Measurements from ENCODE around the gene LZTS3. TPM values are rescaled to one million over a fixed set of nuclear protein-coding genes. Genes with fewer than 3 reads are reported as not detected.

The LZTS3 gene
- polyA plus RNA-seq, 1 of the 3 experiments (the other 2 are of a cell fraction) = 11.9 TPM

GRCh38 chr20:3209946-3210317 lies 36.6 kb upstream of the LZTS3 start (continued):
- TF ChIP-seq REST (IDR thresholded peaks at IDR 0.05; ENCODE audit: low read depth, low read length) (no peak), USF2 (IDR thresholded peaks at IDR 0.05; ENCODE audit: borderline replicate concordance, low read depth, low read length) (no peak)

- Histone ChIP-seq H3F3A (replicated peaks; ENCODE audit: insufficient read depth) (no peaks in the 10 kb centered on the region), H3K9me2 (no peaks in the 10 kb centered on the region), H3K9ac (peak within 1 kb of the TSS; percentile 81), H2AFZ (ENCODE audit: low read depth) (peak within 1 kb of the TSS; percentile 97), H3K36me3 (replicated peaks in 1 of 2; ENCODE audit: control insufficient read depth in 1 of 2, insufficient read depth in 2 of 2, low read length in 1 of 2) (peaks cover 6 to 8% of the 10 kb centered on the region in 2 experiments), H3K27me3 (ENCODE audit: insufficient read depth) (no peaks in the 10 kb centered on the region), H3K4me3 (ENCODE audit: low read depth in 2 of 2, low read length in 1 of 2) (peak within 1 kb of the TSS; percentile 71 to 92), H4K20me1 (ENCODE audit: insufficient read depth) (no peaks in the 10 kb centered on the region), H3K27ac (ENCODE audit: low read depth in 2 of 2, low read length in 1 of 2) (peak within 1 kb of the TSS; percentile 51 to 65), H3K79me2 (ENCODE audit: insufficient read depth) (peaks cover 60% of the 10 kb centered on the region), H3K4me2 (peak within 1 kb of the TSS; percentile 94), H3K4me1 (ENCODE audit: control insufficient read depth in 1 of 2, insufficient read depth in 2 of 2, low read depth in 1 of 2, low read length in 1 of 2) (peaks cover 7 to 12% of the 10 kb centered on the region in 2 experiments; a peak in 1 of 4 replicates), H3K9me3 (no peaks in the 10 kb centered on the region)
- TF ChIP-seq GABPA (IDR thresholded peaks at IDR 0.05; ENCODE audit: low read depth) (peak; percentile 94), USF1 (IDR thresholded peaks at IDR 0.05; ENCODE audit: borderline replicate concordance, low read depth) (0 out of 2 replicates have a peak, but pooled peaks have one; percentile 36), USF2 (IDR thresholded peaks at IDR 0.05; ENCODE audit: borderline replicate concordance, low read depth, low read length) (no peak), EP300 (IDR thresholded peaks at IDR 0.05; ENCODE audit: borderline replicate concordance in 1 of 2, low read depth in 1 of 2, low read length in 1 of 2) (no peak), TAF1 (IDR thresholded peaks at IDR 0.05; ENCODE audit: borderline replicate concordance, low read depth, low read length) (peak; percentile 65), MAX (IDR thresholded peaks at IDR 0.05; ENCODE audit: low read depth) (peak; percentile 98), IRF3 (IDR thresholded peaks at IDR 0.05; ENCODE audit: low read depth, low read length) (no peak), YY1 (IDR thresholded peaks at IDR 0.05; ENCODE audit: low read depth) (peak; percentile 73), GATA2 (CRISPR knock-in tag; IDR thresholded peaks at IDR 0.05) (no peak), TCF12 (IDR thresholded peaks at IDR 0.05) (no peak), SIN3A (IDR thresholded peaks at IDR 0.05; ENCODE audit: borderline replicate concordance, low read depth, low read length) (peak; percentile 86; the same call in 1 of the 2 replicates), MXI1 (IDR thresholded peaks at IDR 0.05; ENCODE audit: low read depth, low read length) (peak; percentile 98), FOSL2 (IDR thresholded peaks at IDR 0.05; ENCODE audit: borderline replicate concordance, low read depth) (no peak), ELF1 (IDR thresholded peaks at IDR 0.05) (peak; percentile 70), POLR2AphosphoS5 (IDR thresholded peaks at IDR 0.05; ENCODE audit: low read depth, low read length) (peak; percentile 69)
- POLR2A ChIA-PET = interaction anchor here (1.5 kb wide), 1 partner anchor 72 kb away, joined by 3 read pairs; no protein-coding TSS in a partner anchor
- CTCF ChIA-PET = interaction anchor here (2.1 to 3.7 kb wide), 2 partner anchors 9 to 107 kb away, joined by 8 to 27 read pairs; no protein-coding TSS in a partner anchor
- WGBS (ENCODE audit: low lambda C conversion rate) = 1% methylated on average over 30 of the region's 48 CpGs
- peak; percentile 89 for DNase-seq
Observed at GRCh38 chr20:3209257-3209945, 36.1 kb upstream of the LZTS3 start, which contains the start of gene ITPA. Gene ITPA (plus strand): TSS chr20:3209498. CDS start chr20:3209552, 54 bp downstream.

All from SK-N-SH (cell line).